Thyroid gland (tissue), 4 donors: ENCODE measurements around the gene GCN1. TPM values are rescaled to one million over a fixed set of nuclear protein-coding genes. Genes with fewer than 3 reads are reported as not detected.

Experiments
- DNase-seq, 2 donors: peaks; one replicate each; pipeline ENCODE4 v3.0.0-alpha.2; 2019
- H3K27ac ChIP-seq, 3 donors: fragments of 200-600 bp; sonication (generic); 1 replicate in 2 of 3; 2 replicates in 1 of 3; pipeline ENCODE4 v1.5.1; 2016 to 2019; ENCODE audit warnings: mild to moderate bottlenecking in 1 of 3, moderate library complexity in 1 of 3
- H3K27me3 ChIP-seq: fragments of 200-600 bp; sonication (generic); one replicate; pipeline ENCODE4 v1.5.1; 2019
- H3K36me3 ChIP-seq, 2 donors: fragments of 200-600 bp; sonication (generic); one replicate each; pipeline ENCODE4 v1.5.1; 2016 to 2019
- H3K4me1 ChIP-seq, 2 donors: fragments of 200-600 bp; sonication (generic); one replicate each; pipeline ENCODE4 v1.5.1; 2017 to 2019
- H3K4me3 ChIP-seq, 3 donors: fragments of 200-600 bp; sonication (generic); replicated peaks in 1 of 3; 1 replicate in 2 of 3; 2 replicates in 1 of 3; pipeline ENCODE4 v1.5.1; 2016; ENCODE audit warnings: mild to moderate bottlenecking in 1 of 3
- H3K9me3 ChIP-seq: fragments of 200-600 bp; sonication (generic); one replicate; pipeline ENCODE4 v1.5.1; 2017
- CTCF ChIP-seq, 6 experiments: fragments of 200-600 bp in 3 of 6; fragments of 450-650 bp in 3 of 6; sonication (generic) in 3 of 6; IDR thresholded peaks; one replicate each; pipeline ENCODE4 v1.5.1; 2016 to 2019; ENCODE audit warnings: antibody characterized with exemption in 6 of 6, mild to moderate bottlenecking in 2 of 6, inconsistent platforms in 1 of 6, moderate library complexity in 1 of 6
- POLR2A ChIP-seq, 2 donors: fragments of 450-650 bp; IDR thresholded peaks; one replicate each; pipeline ENCODE4 v1.6.1; 2017; ENCODE audit warnings: antibody characterized with exemption in 2 of 2, mild to moderate bottlenecking in 2 of 2, moderate library complexity in 1 of 2
- WGBS, 2 donors: methylation state at CpG; one replicate each; pipeline ENCODE4 v1.1.5; 2017; 5-methylcytosine and 5-hydroxymethylcytosine counted together
- intact Hi-C: fragments of 100-400 bp; cut with DNase I; formaldehyde crosslinking; loops from one replicate; pipeline ENCODE4 v1.15.1; 2023
- total RNA-seq, 4 donors: library from RNA; depleted of rRNA; stranded (reverse); fragments of >200 nt; gene quantifications; one replicate each; pipeline ENCODE4 v1.2.3, GENCODE V29; 2016

The GCN1 gene
- total RNA-seq, 4 donors from 2014 or later = 44.6 to 111 (median 73.6) TPM

GRCh38 chr12:120172053-120172452, 22.5 kb downstream of the GCN1 start:
- Histone ChIP-seq H3K4me3 (no peak overlapping the region), H3K27ac (no peak overlapping the region), H3K36me3 (peaks cover 55 to 84% of the 10 kb centered on the region in 2 donors), H3K4me1 (peaks cover 17% of the 10 kb centered on the region in 2 donors), H3K9me3 (no peaks in the 10 kb centered on the region), H3K27me3 (no peaks in the 10 kb centered on the region)
- TF ChIP-seq CTCF (IDR thresholded peaks at IDR 0.05) = no peak
- TF ChIP-seq POLR2A (IDR thresholded peaks at IDR 0.05) = no peak
- 94 to 95% methylated on average over 3 of the region's 3 CpGs for WGBS, 2 donors
- no peak for DNase-seq
- intact Hi-C loops = no loop called here

GRCh38 chr12:120170631-120171030, 23.9 kb downstream of the GCN1 start:
- TF ChIP-seq POLR2A (IDR thresholded peaks at IDR 0.05) (no peak), CTCF (IDR thresholded peaks at IDR 0.05) (no peak)
- DNase-seq = no peak
- Histone ChIP-seq H3K36me3 (peaks cover 54 to 75% of the 10 kb centered on the region in 2 donors), H3K4me1 (peaks cover 5 to 6% of the 10 kb centered on the region in 2 donors), H3K27me3 (no peaks in the 10 kb centered on the region), H3K4me3 (no peak overlapping the region), H3K27ac (no peak overlapping the region), H3K9me3 (no peaks in the 10 kb centered on the region)
- 96 to 99% methylated on average over 7 of the region's 7 CpGs for WGBS, 2 donors
- intact Hi-C loops = no loop called here

GRCh38 chr12:120169946-120170345, 24.6 kb downstream of the GCN1 start:
- Histone ChIP-seq H3K27ac (no peak overlapping the region), H3K9me3 (no peaks in the 10 kb centered on the region), H3K36me3 (peaks cover 54 to 69% of the 10 kb centered on the region in 2 donors), H3K27me3 (no peaks in the 10 kb centered on the region), H3K4me1 (peaks cover 0 to 3% of the 10 kb centered on the region in 2 donors), H3K4me3 (no peak overlapping the region)
- no peak for DNase-seq
- intact Hi-C loops = no loop called here
- no peak for TF ChIP-seq CTCF (IDR thresholded peaks at IDR 0.05)
- WGBS, 2 donors = 90 to 95% methylated on average over 2 of the region's 2 CpGs

GRCh38 chr12:120168337-120168736, 26.2 kb downstream of the GCN1 start:
- TF ChIP-seq CTCF (IDR thresholded peaks at IDR 0.05) (no peak), POLR2A (IDR thresholded peaks at IDR 0.05) (no peak)
- Histone ChIP-seq H3K4me1 (no peaks in the 10 kb centered on the region), H3K9me3 (no peaks in the 10 kb centered on the region), H3K4me3 (no peak overlapping the region), H3K27ac (no peak overlapping the region), H3K27me3 (no peaks in the 10 kb centered on the region), H3K36me3 (peaks cover 55 to 66% of the 10 kb centered on the region in 2 donors)
- DNase-seq = no peak
- intact Hi-C loops = no loop called here
- WGBS, 2 donors = 96 to 98% methylated on average over 4 of the region's 4 CpGs

- no peak for DNase-seq
- no peak overlapping the region for H3K4me3 ChIP-seq
- TF ChIP-seq CTCF (IDR thresholded peaks at IDR 0.05) (no peak), POLR2A (IDR thresholded peaks at IDR 0.05) (no peak)
- H3K27me3 ChIP-seq = no peaks in the 10 kb centered on the region
- H3K36me3 ChIP-seq = peaks cover 55 to 66% of the 10 kb centered on the region in 2 donors
- no peaks in the 10 kb centered on the region for H3K9me3 ChIP-seq
- no peak overlapping the region for H3K27ac ChIP-seq
- 85 to 91% methylated on average over 6 of the region's 6 CpGs for WGBS, 2 donors
- H3K4me1 ChIP-seq = no peaks in the 10 kb centered on the region
- intact Hi-C loops = no loop called here
Measured at GRCh38 chr12:120167529-120168095, 26.9 kb downstream of the GCN1 start.
